Body of pancreas (tissue), 4 donors: Measurements from ENCODE around the gene ADGRF1.

ENCODE experiments used
- CTCF ChIP-seq, 7 experiments: fragments of 450-650 bp in 4 of 7; fragments of 200-600 bp in 3 of 7; sonication (generic) in 3 of 7; IDR thresholded peaks; one replicate each; pipeline ENCODE4 v1.5.1; 2016 to 2019; ENCODE audit warnings: antibody characterized with exemption in 7 of 7
- POLR2A ChIP-seq, 3 donors: fragments of 450-650 bp; IDR thresholded peaks; one replicate each; pipeline ENCODE4 v1.6.1; 2016; ENCODE audit warnings: antibody characterized with exemption in 3 of 3, mild to moderate bottlenecking in 2 of 3

GRCh38 chr6:47083586-47084047, 41.5 kb upstream of the ADGRF1 start:
- TF ChIP-seq CTCF (IDR thresholded peaks at IDR 0.05) (no peak), POLR2A (IDR thresholded peaks at IDR 0.05) (no peak)
